ENCODE measurements around the gene TUBA3E.
A peak's percentile ranks its signal among the peaks of the same experiment; 100 is the strongest.
"Not testable (repeated sequence)": the region's sequence is repeated elsewhere in the genome, so short reads cannot be mapped to it uniquely, and the experiment has no call there.

TUBA3E gene

GRCh38 chr2:130190237-130190636 lies 8.0 kb downstream of the TUBA3E start:
- no peak for DNase-seq

DNA sequence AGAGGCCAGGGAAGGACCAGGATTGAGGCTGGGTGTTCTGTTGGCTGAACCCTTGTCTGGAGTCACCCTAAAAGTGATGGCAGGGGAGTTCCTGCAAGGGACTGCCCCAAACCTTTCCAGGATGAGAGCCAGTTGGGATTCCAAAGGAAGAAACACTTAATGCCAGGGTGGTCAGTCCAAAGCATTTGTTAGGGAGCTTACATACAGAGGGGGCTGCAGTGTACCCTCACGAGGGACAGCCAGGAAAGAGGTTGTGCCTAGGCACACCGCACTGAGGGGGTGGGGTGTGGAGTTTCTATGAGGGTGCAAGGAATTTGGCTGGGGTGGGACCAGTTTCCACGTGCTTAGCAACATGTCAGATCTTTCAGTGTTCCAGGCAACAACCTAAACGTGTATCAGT lies 9.3 kb downstream of the TUBA3E start:
- not testable (repeated sequence) for DNase-seq

GRCh38 chr2:130187859-130188792 lies 10.1 kb downstream of the TUBA3E start:
- not testable (repeated sequence) for DNase-seq

- DNase-seq = no peak
These were observed 11.0 kb downstream of the TUBA3E start for GRCh38 chr2:130187268-130187667.

DNA sequence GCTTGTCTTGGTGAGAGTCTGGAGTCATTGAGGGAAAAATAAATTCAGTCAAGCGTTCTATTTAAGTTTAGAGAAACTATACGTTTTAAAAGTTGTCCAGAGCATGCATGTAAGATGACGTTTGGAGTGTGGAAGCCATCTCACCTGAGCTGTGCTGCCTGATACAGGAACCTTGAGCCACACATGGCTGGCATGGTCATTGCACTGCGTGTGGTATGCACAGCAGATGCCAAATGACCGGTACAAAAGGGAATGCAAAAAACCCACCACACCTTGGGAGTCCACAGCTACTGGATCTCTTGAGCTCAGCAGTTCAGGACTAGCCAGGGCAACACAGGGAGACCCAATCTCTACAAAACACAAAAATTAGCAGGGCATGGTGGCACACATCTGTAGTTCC lies 11.8 kb downstream of the TUBA3E start:
- DNase-seq = no peak

DNA sequence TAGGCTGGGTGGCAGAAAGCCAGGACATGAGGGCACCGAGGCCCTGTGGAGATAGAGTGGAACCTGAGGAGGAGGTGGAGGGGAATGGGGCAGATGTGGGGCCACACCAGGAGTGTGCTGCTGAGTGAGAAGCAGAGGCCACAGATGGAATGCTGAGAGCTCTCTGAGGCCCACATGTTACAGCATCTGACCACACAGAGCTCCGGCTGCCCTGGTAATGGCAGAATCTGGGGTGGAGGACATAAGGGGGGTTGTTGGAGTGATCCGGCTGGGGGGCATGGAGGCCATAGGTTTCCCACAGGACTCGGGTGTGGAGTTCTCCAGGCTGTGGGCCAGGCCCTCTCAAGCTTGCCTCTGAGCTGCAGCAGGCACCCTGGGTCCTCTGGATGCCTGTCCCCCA lies 12.3 kb downstream of the TUBA3E start:
- no peak for DNase-seq

GRCh38 chr2:130185436-130185835 lies 12.8 kb downstream of the TUBA3E start:
- no peak for DNase-seq

- no peak for DNase-seq
These were observed 14.5 kb downstream of the TUBA3E start for GRCh38 chr2:130183512-130184373.

GRCh38 chr2:130182826-130183511 lies 15.3 kb downstream of the TUBA3E start:
- DNase-seq = peak; percentile 7

DNA sequence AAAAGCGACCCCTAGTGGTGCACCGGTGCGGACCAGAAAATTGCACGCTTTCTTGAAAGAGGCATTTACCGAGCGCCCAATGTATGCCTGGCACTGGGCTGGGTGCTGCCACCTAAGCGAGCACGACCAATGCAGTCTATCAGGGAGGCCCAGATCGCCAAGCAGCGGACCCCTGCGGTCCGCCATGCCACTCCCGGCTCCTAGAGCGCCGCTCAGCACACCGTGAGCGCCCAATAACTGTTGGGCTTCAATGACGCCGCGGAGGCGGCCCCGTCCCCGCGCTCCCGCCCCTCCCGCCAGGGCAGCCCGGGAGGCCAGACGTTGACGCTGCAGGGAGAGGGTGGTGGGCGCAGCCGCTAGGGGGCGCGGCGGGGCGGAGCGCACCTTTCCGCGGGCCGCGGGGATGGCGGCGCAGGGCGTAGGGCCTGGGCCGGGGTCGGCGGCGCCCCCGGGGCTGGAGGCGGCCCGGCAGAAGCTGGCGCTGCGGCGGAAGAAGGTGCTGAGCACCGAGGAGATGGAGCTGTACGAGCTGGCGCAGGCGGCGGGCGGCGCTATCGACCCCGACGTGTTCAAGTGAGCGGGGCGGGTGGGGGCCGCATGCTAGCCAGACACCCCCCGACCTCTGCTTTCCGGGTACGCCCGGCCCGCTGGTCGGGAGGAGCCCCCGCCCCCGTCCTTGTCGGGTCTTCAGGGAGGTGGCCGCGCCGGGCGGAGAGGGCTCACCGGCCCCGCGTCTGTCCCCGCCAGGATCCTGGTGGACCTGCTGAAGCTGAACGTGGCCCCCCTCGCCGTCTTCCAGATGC lies 16.2 kb downstream of the TUBA3E start, which contains the start of gene MZT2B:
Gene MZT2B (plus strand): TSS at position 383 of the 803 bp plus-strand sequence. CDS start 21 bp downstream, at position 404.
- DNase-seq = peak; percentile 87

DNA sequence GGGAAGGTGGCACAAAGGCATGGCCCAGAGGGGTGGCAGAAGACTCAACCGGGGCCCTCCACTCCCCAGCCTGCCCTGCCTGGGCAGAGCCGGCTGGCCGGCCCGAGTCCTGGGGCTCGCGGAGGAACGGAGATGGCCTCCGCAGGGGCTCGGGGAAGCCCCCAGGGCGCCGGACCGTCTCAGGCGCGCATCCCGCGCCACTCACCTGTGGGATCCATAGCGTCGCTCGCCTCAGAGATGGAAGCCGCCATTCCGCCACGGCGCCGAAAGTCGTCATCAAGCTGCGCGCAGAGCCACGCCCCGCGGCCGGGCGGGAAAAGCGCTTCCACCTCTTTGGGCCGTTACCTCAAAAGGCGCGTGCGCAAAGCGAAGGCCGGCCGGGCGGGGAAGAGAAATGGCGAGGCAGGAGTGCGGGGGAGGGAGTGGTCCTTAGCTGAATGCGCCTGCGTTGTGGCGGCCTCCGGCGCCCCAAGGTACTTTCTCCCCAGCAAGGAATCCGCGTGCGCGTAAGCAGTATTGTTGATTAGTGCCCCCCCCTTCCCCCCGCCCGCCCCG lies 16.8 kb downstream of the TUBA3E start, which contains the start of gene SMPD4:
Gene SMPD4 (minus strand): TSS at position 278 of the 555 bp plus-strand sequence. CDS start 5,010 bp downstream, outside the sequence.
- peak; percentile 94 for DNase-seq

GRCh38 chr2:130180404-130181324 lies 17.6 kb downstream of the TUBA3E start:
- DNase-seq = not testable (repeated sequence)

DNA sequence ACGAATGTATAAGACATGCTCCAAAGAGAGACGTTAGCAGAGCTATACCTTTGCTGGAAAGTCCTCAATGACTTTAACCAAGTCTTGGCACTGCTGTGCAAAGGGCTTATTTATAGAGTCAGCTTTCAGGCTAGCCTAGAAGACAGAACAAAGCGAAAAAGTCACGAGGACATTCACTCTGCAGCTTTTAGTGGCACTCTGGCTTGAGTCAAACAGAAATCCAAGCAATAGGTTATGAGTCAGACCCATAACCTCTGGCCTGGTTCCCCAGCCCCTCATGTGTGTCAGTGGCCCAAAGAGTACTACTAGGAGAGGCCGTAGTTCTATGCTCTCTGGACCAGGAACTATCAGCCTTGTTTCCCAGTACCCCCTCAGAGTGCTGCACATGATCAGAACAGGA lies 23.4 kb downstream of the TUBA3E start:
- DNase-seq = not testable (repeated sequence)

DNA sequence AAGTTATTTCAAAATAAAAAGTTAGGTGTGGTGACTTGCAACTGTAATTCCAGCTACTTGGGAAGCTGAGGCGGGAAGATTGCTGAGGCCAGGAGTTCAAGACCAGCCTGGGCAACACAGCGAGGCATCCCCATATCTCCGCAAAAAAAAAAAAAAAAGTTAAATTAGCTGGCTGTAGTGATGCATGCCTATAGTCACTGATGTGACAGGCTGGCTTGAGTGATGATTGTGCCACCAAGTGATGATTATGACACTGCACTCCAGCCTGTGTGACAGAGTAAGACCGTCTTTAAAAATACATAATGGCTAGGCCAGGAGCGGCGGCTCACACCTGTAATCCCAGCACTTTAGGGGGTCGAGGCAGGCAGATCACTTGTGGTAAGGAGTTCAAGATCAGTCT lies 28.3 kb downstream of the TUBA3E start:
- DNase-seq = no peak

DNA sequence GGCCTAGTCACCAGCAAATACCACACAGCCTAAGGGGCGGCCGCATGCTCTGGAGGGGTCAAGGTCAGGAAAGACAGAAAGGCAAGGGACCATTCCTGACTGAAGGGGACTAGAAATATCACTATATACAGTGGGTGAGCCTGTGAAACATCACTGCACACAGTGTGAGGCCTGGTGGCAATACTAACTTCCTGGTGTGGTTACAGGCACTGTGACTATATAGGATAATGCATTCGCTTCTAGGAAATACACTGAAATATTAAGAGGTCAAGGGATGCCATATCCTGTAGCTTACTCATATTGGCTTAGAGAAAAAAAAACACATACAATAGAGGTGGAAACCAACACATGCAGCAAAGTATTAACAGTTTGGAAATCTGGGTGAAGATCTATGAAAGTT lies 29.1 kb downstream of the TUBA3E start:
- not testable (repeated sequence) for DNase-seq

DNA sequence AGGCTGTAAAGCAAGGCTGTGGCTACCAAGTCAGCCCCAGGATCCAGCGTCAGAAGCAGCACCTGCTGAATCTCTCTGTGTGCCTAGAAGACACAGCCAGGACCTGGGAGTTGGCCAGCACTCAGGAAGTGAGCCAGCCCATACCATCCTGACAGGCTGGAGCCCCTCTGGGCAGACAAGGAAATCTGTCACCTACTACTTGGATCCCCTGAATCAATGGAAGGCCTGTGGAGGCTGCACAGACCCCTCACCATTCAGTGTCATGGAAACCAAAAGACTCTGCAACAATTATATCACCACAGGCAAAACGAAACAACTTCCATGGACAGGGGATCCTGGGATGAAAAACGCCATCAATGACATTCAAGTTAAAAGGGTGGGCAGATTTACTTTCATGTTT lies 31.6 kb downstream of the TUBA3E start:
- not testable (repeated sequence) for DNase-seq

DNA sequence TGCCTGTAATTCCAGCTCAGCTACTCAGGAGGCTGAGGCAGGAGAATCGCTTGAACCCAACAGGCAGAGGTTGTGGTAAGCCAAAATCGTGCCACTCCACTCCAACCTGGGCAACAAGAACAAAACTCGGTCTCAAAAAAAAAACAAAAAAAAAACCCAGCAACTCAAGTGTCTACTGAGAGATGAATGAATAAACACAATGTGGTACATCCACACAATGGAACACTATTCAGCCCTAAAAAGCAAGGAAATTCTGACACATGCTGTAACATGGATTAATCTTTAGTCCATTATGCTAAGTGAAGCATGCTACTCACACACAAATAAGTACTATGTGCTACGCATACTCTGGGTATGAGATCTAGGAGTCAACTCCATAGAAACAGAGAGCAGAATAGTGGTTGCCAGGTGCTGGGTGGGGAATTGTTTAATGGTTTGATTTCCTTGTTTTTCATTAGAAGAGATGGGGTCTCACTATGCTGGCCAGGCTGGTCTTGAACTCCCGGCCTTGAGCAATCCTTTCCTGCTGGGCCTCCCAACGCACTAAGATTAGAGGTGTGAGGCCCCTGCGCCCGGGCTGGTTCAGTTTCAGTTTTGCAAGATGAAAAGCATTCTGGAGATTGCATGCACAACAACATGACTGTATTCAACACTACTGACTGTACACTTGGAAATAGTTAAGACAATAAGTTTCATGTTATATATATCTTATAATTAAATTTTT lies 32.8 kb downstream of the TUBA3E start:
- DNase-seq = no peak

DNA sequence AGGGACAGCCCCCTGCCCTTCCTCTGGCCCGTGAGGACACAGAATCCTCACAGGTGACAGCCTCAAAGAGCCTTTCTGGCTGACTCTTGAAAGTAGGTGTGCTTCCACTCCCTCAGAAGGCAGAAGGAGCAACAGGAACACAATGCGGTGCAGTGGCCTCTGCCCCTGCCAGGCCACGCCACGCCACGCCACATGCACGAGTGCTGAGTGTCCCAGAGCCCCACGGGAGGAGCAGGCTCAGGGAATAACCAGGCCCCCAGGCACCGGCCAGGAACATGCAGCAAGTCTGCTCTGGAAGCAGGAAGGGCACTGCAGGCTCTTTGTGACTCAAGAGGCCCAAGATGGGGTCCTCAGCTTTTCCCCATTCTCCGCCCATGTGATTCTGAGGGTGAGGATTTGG lies 35.3 kb downstream of the TUBA3E start:
- DNase-seq = no peak

DNA sequence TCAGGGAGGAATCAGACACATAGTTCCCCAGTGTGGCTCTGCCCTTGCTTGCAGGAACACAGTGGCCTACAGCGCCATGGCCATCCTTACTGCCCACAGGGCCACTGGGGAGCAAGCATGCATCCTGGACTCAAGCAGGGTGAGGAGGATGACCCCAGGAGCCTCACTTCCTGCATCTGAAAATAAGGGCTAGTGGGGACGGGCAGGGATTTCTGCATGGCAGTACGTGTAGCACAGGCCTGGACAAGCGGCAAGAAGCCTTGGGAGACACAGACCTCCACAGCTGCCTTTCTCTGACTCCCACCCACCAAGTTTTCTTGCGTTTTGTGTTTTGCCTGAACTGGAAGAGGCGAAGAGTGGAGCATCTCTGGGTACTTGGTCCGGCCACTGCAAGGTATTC lies 35.8 kb downstream of the TUBA3E start:
- DNase-seq = not testable (repeated sequence)
